ENCODE results near the gene RAB21.

RAB21 gene

GRCh38 chr12:71732357-71732712 lies 22.3 kb upstream of the RAB21 start:
- H3K4me3 ChIP-seq (ENCODE audit: control insufficient read depth, low read depth, low read length): no peak overlapping the region
- TF ChIP-seq CTCF (IDR thresholded peaks at IDR 0.05; ENCODE audit: control insufficient read depth, insufficient read depth, low read depth, low read length, missing control alignments): no peak
- no peak for DNase-seq (ENCODE audit: low read depth)

GRCh38 chr12:71737197-71737596 lies 17.5 kb upstream of the RAB21 start:
- H3K4me3 ChIP-seq (ENCODE audit: control insufficient read depth, low read depth, low read length): no peak overlapping the region
- TF ChIP-seq CTCF (IDR thresholded peaks at IDR 0.05; ENCODE audit: control insufficient read depth, insufficient read depth, low read depth, low read length, missing control alignments): no peak
- DNase-seq (ENCODE audit: low read depth): no peak

DNA sequence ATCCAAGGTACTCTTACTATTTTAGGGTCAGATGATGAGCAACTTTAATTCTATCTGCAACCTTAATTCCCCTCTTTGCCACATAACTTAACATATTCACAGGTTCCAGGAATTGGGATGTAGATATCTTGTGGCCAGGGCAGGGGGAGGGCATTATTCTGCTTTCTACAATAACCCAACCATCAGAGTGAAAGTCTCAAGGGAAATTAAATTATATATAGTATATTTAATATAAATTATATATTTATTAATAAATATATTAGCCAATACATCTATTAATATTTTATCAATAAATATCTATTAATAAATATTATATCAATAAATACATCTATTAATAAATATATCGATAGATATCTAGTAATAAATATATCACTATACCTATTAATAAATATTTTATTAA lies 11.7 kb upstream of the RAB21 start:
- no peak for TF ChIP-seq CTCF (IDR thresholded peaks at IDR 0.05; ENCODE audit: control insufficient read depth, insufficient read depth, low read depth, low read length, missing control alignments)
- H3K4me3 ChIP-seq (ENCODE audit: control insufficient read depth, low read depth, low read length): no peak overlapping the region
- DNase-seq (ENCODE audit: low read depth): no peak

- no peak for DNase-seq (ENCODE audit: low read depth)
- no peak for TF ChIP-seq CTCF (IDR thresholded peaks at IDR 0.05; ENCODE audit: control insufficient read depth, insufficient read depth, low read depth, low read length, missing control alignments)
- H3K4me3 ChIP-seq (ENCODE audit: control insufficient read depth, low read depth, low read length): no peak overlapping the region
Observed at GRCh38 chr12:71744522-71745300, 10.0 kb upstream of the RAB21 start.

- H3K4me3 ChIP-seq (ENCODE audit: control insufficient read depth, low read depth, low read length): no peak overlapping the region
- TF ChIP-seq CTCF (IDR thresholded peaks at IDR 0.05; ENCODE audit: control insufficient read depth, insufficient read depth, low read depth, low read length, missing control alignments): peak; percentile 67
- peak; percentile 46 for DNase-seq (ENCODE audit: low read depth)
Observed at GRCh38 chr12:71746974-71747611, 7.6 kb upstream of the RAB21 start.

DNA sequence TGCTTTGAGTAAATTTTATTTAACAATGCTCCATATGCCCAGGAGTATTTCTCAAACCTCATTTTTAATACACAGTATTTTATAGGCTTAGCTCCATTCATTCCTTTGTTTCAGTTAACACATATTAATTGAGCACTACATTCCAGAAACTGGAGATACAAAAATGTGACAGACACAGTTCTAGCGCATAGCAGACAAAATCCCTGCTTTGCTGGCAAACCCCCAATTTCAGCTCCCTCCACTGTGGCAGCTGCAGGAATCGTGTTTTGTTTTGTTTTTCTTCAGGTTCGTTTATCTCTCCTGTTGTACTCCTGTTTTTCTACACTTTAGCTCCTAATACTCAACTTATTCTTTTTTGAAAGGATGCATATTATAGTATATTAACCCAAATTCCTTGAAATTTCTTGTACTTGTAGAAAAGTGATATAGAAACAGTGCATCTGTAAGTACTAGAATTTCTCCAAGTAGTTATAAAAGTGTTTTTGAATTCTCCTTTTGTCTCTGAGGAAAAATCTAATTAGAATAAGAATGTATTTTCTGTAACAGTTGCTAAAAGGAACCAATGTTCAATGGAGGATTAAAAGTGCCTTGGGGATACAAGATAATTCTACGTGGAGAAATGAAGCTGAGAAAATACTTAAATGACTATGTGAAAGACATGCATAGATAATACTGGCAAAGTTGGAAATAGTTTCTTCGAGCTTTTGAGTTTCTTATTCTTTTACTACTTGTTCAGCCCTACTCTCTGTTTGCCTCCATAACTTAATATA lies 6.4 kb upstream of the RAB21 start:
- no peak overlapping the region for H3K4me3 ChIP-seq (ENCODE audit: control insufficient read depth, low read depth, low read length)
- TF ChIP-seq CTCF (IDR thresholded peaks at IDR 0.05; ENCODE audit: control insufficient read depth, insufficient read depth, low read depth, low read length, missing control alignments): no peak
- no peak for DNase-seq (ENCODE audit: low read depth)
